SH-SY5Y (cell line): Measurements from ENCODE around the gene BTG4.

Experiments used
- GATA2 ChIP-seq: IDR thresholded peaks from 2 replicates; pipeline ENCODE4 v1.6.1; 2011; ENCODE audit warnings: mild to moderate bottlenecking, low read depth, low read length
- GATA3 ChIP-seq: IDR thresholded peaks from 2 replicates; pipeline ENCODE4 v1.6.1; 2011; ENCODE audit warnings: low read depth, mild to moderate bottlenecking, low read length, moderate library complexity

DNA sequence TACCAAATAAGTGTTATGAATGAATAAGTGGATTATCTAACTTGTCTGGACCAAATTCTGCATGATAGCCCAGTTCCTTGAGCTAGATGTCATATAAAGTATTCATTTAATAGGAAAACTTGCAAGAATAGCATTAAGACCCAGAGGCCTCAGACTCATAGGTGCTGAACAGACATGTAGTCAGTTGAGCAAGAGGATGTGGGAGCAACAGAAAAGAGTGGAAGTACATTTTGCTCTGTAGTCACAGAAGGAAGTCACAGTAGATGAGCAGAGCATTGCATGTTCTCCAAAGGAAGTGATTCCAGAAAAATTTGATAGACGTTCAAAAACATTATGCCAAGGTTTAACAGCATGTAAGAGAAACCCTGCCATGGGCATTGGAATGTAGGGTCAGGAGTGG is 11.9 kb upstream of the BTG4 start:
- TF ChIP-seq GATA2: no peak
- no peak for TF ChIP-seq GATA3
